MM.1S (cell line): ENCODE data around the gene ATN1.

Source experiments
- CTCF ChIP-seq: fragments of 300-600 bp; sonication (generic); IDR thresholded peaks from 2 replicates; pipeline ENCODE4 v1.5.1; 2016; ENCODE audit warnings: antibody characterized with exemption, low read length, mixed read lengths
- EZH2 ChIP-seq: fragments of 300-600 bp; sonication (generic); optimal IDR thresholded peaks from 2 replicates; pipeline ENCODE3; 2017; ENCODE audit warnings: low read depth, mild to moderate bottlenecking, antibody characterized with exemption, low read length, mixed read lengths
- EZH2phosphoT487 ChIP-seq: fragments of 300-600 bp; sonication (generic); IDR thresholded peaks from 2 replicates; pipeline ENCODE4 v1.6.1; 2018; ENCODE audit warnings: antibody characterized with exemption, low read length

- TF ChIP-seq CTCF (no peak), EZH2 (no peak), EZH2phosphoT487 (no peak)
Measured at GRCh38 chr12:6957741-6958608, 30.2 kb downstream of the ATN1 start.
